Skeletal muscle tissue (tissue), 4 donors: ENCODE results near the gene HOXB2. TPM values are rescaled to one million over a fixed set of nuclear protein-coding genes. Genes with fewer than 3 reads are reported as not detected.

ENCODE experiments used
- H3K27ac ChIP-seq: one replicate; pipeline ENCODE4 v1.7.0; 2013; ENCODE audit warnings: mild to moderate bottlenecking, low read depth, low read length, inconsistent platforms
- H3K27me3 ChIP-seq, 3 donors: one replicate each; pipeline ENCODE4 v1.7.0; 2013; ENCODE audit warnings: low read length in 3 of 3; ENCODE audit not compliant: control insufficient read depth in 3 of 3, insufficient read depth in 3 of 3
- H3K36me3 ChIP-seq, 3 donors: one replicate each; pipeline ENCODE4 v1.7.0; 2013; ENCODE audit warnings: low read length in 3 of 3; ENCODE audit not compliant: control insufficient read depth in 3 of 3, insufficient read depth in 3 of 3
- H3K4me1 ChIP-seq, 3 donors: one replicate each; pipeline ENCODE4 v1.7.0; 2013; ENCODE audit warnings: low read length in 3 of 3, mild to moderate bottlenecking in 3 of 3; ENCODE audit not compliant: control insufficient read depth in 3 of 3, insufficient read depth in 3 of 3
- H3K4me3 ChIP-seq, 3 donors: one replicate each; pipeline ENCODE4 v1.7.0; 2013; ENCODE audit warnings: low read length in 3 of 3
- H3K9ac ChIP-seq, 3 donors: one replicate each; pipeline ENCODE4 v1.7.0; 2013; ENCODE audit warnings: low read length in 3 of 3, mild to moderate bottlenecking in 3 of 3, moderate library complexity in 2 of 3, low read depth in 1 of 3
- H3K9me3 ChIP-seq, 3 donors: one replicate each; pipeline ENCODE4 v1.7.0; 2013; ENCODE audit warnings: low read length in 3 of 3; ENCODE audit not compliant: control insufficient read depth in 3 of 3
- total RNA-seq: library from RNA; depleted of rRNA; stranded (reverse); fragments of >200 nt; gene quantifications from one replicate; pipeline ENCODE4 v1.2.3, GENCODE V29; 2014
- donor health status: Osteomylitis.

The HOXB2 gene
- total RNA-seq, 1 donor from 2014 or later = 3.1 TPM

DNA sequence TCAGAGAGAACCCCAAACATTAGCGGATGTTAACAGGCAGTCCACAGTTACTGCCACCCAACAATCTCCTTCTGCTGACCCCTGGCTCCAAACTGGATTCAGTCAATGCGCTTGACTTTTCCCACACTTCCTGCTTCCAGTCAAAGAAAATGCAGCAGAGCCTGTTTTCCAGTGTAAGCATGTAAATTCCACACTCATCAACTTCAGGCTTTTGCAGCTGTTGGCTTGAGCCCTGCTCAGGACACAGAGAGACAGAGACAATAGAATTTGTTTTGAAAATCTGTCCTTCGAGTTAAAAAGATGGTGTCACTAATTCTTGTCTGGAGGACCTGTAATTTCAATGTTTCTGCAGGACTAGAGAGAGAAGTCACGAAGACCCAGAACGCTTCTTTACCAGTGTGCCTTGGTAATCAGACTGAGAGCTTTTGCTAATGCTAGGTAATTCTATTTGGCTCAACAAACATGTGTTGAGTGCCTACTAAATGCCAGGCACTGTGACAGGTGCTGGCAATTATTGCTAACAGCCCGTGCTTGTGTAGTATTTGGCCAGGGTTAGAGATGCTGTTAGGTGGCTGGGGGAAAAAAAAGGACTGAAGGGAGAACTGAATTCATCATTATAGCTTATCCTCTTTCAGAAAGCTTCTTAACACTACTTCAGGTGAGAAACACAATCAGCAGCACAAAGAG, 46.6 kb downstream of the HOXB2 start:
- H3K4me3 ChIP-seq = no peak overlapping the region
- H3K4me1 ChIP-seq = peaks cover 2% of the 10 kb centered on the region in 3 donors
- peaks cover 10 to 58% (median 19%) of the 10 kb centered on the region in 3 donors for H3K27me3 ChIP-seq
- H3K36me3 ChIP-seq = no peaks in the 10 kb centered on the region
- H3K27ac ChIP-seq = no peak overlapping the region
- H3K9ac ChIP-seq = no peak overlapping the region
- H3K9me3 ChIP-seq = no peaks in the 10 kb centered on the region

DNA sequence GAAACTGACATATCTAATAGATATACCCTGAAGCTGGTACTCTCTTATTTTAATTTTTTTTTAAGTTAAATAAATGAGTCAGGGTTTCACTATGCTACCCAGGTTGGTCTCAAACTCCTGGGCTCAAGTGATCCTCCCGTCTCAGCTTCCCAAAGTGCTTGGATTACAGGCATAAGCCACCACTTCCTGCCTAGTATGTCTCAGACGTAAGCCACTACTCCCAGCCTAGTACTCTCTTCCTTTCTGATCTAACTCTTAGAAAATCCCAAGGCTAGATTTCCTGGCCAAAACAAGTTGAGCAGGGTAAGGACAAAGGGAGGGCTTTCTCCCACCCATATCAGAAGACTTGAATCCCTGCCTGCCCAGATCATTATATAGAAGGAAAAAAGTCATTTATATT, 47.8 kb downstream of the HOXB2 start:
- Histone ChIP-seq H3K36me3 (no peaks in the 10 kb centered on the region), H3K4me3 (no peak overlapping the region), H3K4me1 (peaks cover 12 to 13% (median 13%) of the 10 kb centered on the region in 3 donors), H3K27me3 (peaks cover 9 to 55% (median 14%) of the 10 kb centered on the region in 3 donors), H3K9ac (no peak overlapping the region), H3K9me3 (no peaks in the 10 kb centered on the region), H3K27ac (no peak overlapping the region)

DNA sequence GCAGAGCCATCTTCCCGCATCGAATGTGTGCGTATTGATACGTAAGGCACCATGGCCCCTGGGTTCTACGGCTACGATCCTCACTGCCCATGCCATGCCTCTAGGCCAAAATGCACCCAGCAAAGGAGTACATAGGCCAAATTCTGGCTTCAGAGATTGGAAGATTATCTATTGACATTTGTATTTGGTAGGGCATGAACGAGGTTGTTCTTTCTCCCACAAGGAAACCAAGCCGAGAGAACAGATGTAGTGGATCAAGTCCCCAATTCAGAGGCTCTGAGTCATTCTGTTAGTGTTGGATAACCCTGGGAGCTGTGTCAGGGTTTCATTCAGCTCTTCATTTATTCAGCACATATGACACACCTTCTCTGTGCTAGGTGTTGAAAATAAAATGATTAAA, 50.6 kb downstream of the HOXB2 start:
- H3K4me1 ChIP-seq = peaks cover 13 to 15% (median 13%) of the 10 kb centered on the region in 3 donors
- H3K27me3 ChIP-seq = peaks cover 4 to 53% (median 14%) of the 10 kb centered on the region in 3 donors
- H3K4me3 ChIP-seq = no peak overlapping the region
- H3K9ac ChIP-seq = no peak overlapping the region
- H3K27ac ChIP-seq = no peak overlapping the region
- H3K36me3 ChIP-seq = no peaks in the 10 kb centered on the region
- no peaks in the 10 kb centered on the region for H3K9me3 ChIP-seq

Other genes with a start within 250 kb of the HOXB2 start
- 1.0 TPM for gene SKAP1, start 114.9 kb downstream of the HOXB2 start, total RNA-seq
- not detected for gene HOXB1, start 14.1 kb downstream of the HOXB2 start, total RNA-seq
- 1.0 TPM for gene HOXB4, start 33.2 kb upstream of the HOXB2 start, total RNA-seq
- 4.2 TPM for gene HOXB3, start 45.1 kb upstream of the HOXB2 start, total RNA-seq
- not detected for gene HOXB5, start 48.7 kb upstream of the HOXB2 start, total RNA-seq
- gene HOXB6, start 59.9 kb upstream of the HOXB2 start, total RNA-seq = not detected
- gene HOXB7, start 65.9 kb upstream of the HOXB2 start, total RNA-seq = 1.0 TPM
- gene HOXB8, start 70.2 kb upstream of the HOXB2 start, total RNA-seq = not detected
- not detected for gene HOXB9, start 81.2 kb upstream of the HOXB2 start, total RNA-seq
- gene PRAC1, start 177.4 kb upstream of the HOXB2 start, total RNA-seq = not detected
- not detected for gene PRAC2, start 178.1 kb upstream of the HOXB2 start, total RNA-seq
- not detected for gene HOXB13, start 183.6 kb upstream of the HOXB2 start, total RNA-seq